GM12872 (cell line): Measurements from ENCODE around the gene RNF166.

ENCODE experiments used
- CTCF ChIP-seq: IDR thresholded peaks from 3 replicates; pipeline ENCODE4 v1.5.1; 2011; ENCODE audit warnings: low read depth, mild to moderate bottlenecking, low read length, moderate library complexity; ENCODE audit not compliant: insufficient read depth

The RNF166 gene

DNA sequence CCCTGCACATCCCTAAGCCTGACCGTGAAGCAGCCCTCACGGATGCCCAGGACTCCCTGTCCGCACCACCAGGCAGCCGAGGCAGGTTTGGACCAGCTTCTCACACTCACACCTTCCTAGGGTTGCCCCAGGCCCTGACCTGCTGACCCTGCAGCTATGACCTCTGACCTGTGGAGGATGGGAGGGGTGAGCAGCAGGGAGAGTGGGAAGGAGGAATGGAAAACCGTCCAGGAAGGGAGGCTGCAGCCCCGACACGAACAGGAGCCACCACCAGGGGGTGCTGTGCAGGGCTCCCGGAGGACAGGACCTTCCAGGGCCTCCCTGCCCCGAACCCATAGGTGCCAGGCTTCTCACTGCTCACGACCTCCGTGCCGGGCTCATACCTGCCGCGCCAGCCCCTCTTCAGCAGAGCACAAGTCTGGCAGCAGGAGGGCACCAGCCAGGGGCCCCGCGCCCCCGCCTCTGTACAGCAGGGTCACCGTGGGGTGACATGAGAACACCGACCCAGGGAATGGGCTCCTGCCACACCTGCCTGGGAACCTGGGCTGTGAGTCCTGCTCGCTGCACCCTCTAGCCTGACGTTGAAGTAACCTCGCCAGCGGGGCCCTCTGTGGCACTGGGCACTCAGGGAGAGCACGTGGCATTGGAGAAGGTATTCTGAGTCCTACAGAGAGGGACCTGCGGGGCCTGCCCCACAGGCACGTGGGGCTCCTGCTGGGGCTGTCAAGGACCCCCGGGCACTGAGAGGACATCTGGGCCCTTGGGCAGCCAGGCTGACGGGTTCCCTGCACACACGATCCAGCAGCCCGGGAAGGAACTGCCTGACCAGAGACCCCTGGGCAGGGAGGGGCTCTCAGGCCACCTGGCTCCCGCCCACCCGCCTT is 37.7 kb upstream of the RNF166 start:
- TF ChIP-seq CTCF: peak; percentile 92

DNA sequence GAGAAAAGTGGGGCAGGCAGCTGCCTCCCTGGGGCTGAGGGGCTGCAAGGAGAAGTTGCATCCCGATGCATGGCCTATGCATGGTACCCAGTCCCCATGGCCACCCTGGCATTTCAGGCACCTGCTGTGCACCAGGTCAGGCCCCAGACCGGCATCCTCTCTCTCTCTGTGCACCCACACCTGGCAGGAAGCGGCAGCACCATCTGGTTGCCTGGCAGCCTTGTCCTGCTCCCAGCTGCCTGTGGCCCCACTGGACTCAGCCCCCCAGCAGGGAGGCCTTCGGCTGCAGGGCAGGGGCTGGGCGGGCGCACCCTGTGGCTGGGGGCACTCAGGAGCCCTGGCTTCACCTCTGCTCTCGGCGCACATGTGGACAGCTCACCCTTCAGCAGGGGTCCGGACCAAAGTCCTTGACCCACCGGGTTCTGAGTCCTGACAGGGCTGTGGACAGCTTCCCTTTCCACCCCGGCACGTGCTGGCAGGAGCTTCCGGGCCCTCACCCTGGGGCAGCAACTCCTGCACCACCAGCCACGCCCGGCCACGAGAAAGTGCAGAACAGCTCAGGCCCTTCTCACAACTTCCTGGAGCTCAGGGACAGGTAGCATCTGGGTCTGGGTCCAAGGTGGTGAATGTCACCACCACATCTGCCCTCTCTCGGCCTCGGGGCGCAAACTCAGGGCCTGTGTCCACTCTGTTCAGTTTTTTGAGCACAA is 36.8 kb upstream of the RNF166 start:
- no peak for TF ChIP-seq CTCF

GRCh38 chr16:88741368-88741767 is 35.2 kb upstream of the RNF166 start:
- TF ChIP-seq CTCF: no peak

DNA sequence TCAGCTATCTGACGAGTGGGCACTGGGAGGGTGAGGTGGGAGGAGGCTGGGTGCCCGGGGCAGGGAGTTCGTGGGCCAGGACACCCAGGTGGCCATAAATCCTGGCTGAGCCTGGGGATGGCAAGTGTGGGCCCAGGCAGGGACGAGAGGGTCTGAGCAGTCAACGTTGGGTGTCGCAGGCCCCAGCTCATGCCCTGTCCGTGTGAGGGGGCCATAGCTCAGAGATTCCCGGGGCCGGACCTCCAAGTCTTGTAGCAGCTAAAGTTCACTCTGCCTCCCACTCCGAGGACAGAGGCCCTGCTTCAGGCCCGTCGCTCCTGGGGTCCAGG is 34.5 kb upstream of the RNF166 start:
- TF ChIP-seq CTCF: no peak

- no peak for TF ChIP-seq CTCF
Observed at GRCh38 chr16:88739977-88740726, 33.9 kb upstream of the RNF166 start.

GRCh38 chr16:88739139-88739976 is 33.1 kb upstream of the RNF166 start:
- TF ChIP-seq CTCF: no peak
